Stimulated activated CD4-positive, alpha-beta T cell treated with anti-CD3 and anti-CD28 coated beads, Interleukin-4, amount 100 ng/mL, for 1 hour (primary cell): Measurements from ENCODE around the gene ELL.
"Not testable (repeated sequence)": the region's sequence is repeated elsewhere in the genome, so short reads cannot be mapped to it uniquely, and the experiment has no call there.

Experiments
- DNase-seq: peaks from one replicate; pipeline ENCODE4 v3.0.0-alpha.2; 2020

Gene ELL

DNA sequence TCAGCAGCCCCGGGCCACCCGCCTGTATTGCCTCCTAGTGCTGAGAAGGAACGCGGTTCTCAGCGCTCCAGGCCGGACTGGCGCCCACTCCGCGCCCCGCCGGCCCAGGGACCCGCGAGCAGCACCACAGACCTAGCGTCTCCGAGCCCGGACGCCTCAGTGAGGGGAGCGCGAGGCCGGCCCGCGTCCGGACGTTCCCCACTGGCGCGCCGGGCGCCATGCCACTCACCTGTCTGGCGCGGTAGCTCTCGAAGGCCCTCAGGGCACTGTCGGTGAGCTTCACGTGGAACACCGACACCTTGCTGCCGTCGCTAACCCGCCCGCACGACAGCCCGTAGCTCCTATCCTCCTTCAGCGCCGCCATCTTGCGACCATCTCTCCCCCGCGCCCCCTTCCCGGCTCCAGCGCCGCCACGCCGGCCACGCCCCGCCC is at the start of gene ELL:
TSS of gene ELL (minus strand) at position 379 of the 432 bp plus-strand sequence. CDS start at position 364, 15 bp downstream.
- no peak for DNase-seq

- no peak for DNase-seq
Measured at GRCh38 chr19:18568367-18568766, 46.5 kb upstream of the ELL start.

GRCh38 chr19:18566953-18567352 is 45.1 kb upstream of the ELL start:
- no peak for DNase-seq

GRCh38 chr19:18562086-18562485 is 40.2 kb upstream of the ELL start:
- DNase-seq: no peak

GRCh38 chr19:18559685-18560084 is 37.8 kb upstream of the ELL start:
- no peak for DNase-seq

- DNase-seq: no peak
Measured at GRCh38 chr19:18558604-18559003, 36.7 kb upstream of the ELL start.

GRCh38 chr19:18558202-18558555 is 36.3 kb upstream of the ELL start:
- DNase-seq: peak; percentile 26

GRCh38 chr19:18557411-18558201 is 35.7 kb upstream of the ELL start, which contains the start of gene KXD1:
TSS of gene KXD1 (plus strand) at chr19:18557870. CDS start at chr19:18562057, 4,187 bp downstream.
- DNase-seq: peak; percentile 96

- DNase-seq: no peak
Measured at GRCh38 chr19:18551631-18552030, 29.8 kb upstream of the ELL start.

- peak; percentile 61 for DNase-seq
Measured at GRCh38 chr19:18543814-18544475, 22.1 kb upstream of the ELL start.

- DNase-seq: peak; percentile 96
Measured at GRCh38 chr19:18542941-18543813, 21.3 kb upstream of the ELL start, which contains the start of gene FKBP8. TSS of gene FKBP8 (minus strand) at chr19:18543573. CDS start at chr19:18541970, 1,603 bp downstream.

GRCh38 chr19:18541992-18542940 is 20.4 kb upstream of the ELL start:
- DNase-seq: no peak

GRCh38 chr19:18541258-18541991 is 19.6 kb upstream of the ELL start:
- DNase-seq: peak; percentile 10

GRCh38 chr19:18540200-18540599 is 18.3 kb upstream of the ELL start:
- DNase-seq: not testable (repeated sequence)

DNA sequence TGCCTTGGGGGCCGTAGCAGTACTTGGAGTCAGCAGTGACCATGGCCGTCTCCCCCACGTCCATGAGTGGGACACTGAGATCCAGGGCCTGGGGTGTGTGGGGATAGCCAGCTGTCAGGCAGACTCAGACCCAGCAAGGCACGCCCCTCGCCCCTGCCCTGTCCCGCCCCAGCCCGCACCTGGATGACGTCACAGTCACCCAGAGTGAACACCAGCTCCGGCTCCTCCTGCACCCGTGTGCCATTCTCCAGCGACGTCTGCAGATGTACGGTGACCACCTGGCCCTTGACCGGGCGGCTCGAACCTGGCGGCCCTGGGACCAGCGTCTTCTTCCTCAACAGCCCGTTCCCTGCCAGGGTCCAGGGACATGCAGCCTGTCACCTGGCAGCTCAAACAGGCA is 17.5 kb upstream of the ELL start:
- no peak for DNase-seq

DNA sequence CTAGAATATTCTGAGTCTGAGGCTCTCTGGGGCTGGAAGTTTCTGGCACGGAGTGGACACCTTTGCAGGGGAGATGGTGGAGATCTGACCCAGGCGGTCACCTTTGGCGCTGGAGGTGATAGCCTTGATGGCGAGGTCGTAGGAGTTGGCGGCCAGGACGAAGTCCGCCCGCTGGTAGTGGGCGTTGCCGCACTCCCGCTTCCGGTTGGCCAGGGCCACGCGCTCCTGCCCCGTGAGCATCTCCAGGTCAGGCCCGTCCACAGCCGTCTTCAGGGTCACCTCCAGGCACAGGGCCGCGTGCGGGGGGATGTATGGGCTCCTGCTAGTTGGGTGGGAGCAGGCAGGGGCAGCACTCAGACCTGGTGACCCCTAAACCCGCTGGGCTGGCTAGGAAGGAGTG is 16.2 kb upstream of the ELL start:
- no peak for DNase-seq

DNA sequence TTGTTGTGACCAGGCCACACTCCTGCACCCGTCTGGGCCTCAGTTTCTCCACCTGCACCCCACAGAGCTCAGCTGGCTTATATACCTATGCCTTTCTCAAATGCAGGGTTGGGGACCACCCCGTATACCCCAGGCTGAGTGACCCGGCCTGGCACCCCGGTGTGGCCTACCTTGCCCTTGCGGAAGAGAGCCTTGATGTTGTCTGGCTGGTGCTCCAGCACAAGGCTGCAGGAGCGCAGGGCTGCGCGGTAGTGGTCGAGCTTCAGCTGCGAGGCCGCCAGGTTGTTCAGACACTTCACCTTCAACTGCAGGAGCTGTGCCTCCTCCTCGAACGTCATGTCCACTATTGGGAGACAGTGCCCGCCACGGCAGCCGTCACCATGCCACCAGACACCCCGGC is 15.6 kb upstream of the ELL start:
- DNase-seq: no peak

- DNase-seq: no peak
Measured at GRCh38 chr19:18536475-18536874, 14.6 kb upstream of the ELL start.

GRCh38 chr19:18533058-18533457 is 11.2 kb upstream of the ELL start:
- no peak for DNase-seq

DNA sequence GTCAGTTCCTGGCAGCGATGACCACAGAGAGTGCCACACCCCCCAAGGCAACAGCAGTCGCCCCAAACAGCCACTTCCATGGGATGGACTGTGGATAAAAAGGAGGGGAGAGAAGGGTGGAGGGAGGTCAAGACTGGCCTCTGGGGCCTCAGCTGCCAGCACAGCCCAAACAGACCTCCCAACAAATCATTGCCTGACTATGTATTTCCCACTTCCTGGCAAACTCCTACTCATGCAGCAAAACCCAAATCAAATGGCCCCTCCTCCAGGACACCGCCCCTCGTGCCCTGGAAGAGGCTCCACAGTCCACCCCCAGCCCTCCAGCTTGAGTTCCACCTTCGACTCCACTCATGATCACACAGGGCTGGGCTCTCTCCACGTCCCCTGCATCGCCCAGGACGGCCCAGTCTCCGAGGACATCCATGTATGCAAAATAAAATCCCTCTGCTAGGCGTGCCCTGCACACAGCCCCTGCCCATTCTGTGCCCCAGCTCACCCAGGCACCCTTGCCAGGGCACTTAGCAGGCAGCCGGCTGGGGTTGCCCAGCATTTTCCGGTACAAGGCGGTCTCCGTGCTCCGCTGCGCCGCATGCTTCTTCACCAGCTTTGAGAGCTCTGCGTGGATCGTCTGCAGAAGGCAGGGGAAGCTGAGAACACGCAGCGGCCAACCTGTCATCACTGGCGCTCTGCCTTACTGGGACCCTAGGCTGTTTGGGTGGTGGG is 10.5 kb upstream of the ELL start:
- no peak for DNase-seq

DNA sequence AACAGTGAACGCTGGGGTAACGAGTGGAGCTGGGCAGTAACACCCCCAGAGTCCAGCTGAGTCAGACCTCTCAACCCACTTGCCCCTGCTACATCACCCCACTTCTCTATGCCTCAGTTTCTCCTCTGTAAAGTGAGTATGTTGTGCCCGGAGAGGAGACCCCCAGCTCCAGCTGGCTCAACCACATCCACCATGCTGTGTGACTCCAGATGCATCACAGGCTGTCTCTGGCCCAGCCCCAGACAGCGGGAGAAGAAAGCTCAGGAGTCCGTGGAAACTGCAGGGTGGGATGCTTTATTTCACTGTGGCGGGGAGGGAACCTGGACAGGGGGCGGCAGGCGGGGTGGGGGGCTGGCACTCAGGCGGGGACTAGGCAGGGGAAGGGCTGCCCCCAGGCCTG is 9.6 kb upstream of the ELL start:
- DNase-seq: no peak
